Erythroblast (primary cell): ENCODE data around the gene TMBIM6.

Experiments used
- DNase-seq, 2 experiments: peaks; one replicate each; lab custom pipeline; 2025; lab: John Stamatoyannopoulos, UW
- GATA1 ChIP-seq: IDR thresholded peaks from 2 replicates; pipeline ENCODE4 v1.6.1; 2011; ENCODE audit warnings: low read depth, mild to moderate bottlenecking, control low read depth, low read length, moderate library complexity
- POLR2A ChIP-seq: IDR thresholded peaks from 2 replicates; pipeline ENCODE4 v1.6.1; 2011; ENCODE audit warnings: mild to moderate bottlenecking, low read length

The TMBIM6 gene

DNA sequence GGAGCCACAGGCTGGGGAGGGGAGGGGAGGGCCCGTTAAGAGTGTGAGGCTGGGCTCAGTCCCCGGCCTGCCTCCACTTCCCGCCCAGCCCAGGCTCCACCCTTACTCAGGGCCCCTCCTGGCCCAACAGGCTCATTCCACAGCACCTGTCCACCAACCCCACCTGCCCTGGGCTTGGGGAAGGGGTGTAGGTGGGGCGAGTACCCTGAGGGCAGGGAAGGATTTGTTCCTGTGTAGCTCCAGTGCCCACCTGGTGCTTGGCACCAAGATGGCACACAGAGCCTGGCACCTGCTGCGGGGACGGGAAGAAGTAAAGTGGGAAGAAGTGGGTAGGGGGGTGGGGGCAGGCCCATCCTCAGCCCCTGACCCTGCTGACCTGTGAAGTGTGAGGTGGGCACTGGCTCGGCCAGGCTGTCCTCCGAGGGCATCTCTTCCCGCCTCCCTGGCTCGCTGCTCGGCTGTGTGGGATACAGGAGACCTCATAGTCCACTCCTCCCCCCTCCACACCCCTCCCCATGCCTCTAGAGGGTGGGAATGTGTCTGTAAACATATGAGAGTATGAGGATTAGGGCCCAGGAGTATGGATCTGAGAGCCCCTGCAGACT is 51.7 kb downstream of the TMBIM6 start:
- no peak for TF ChIP-seq GATA1
- no peak for TF ChIP-seq POLR2A
- no peak for DNase-seq

DNA sequence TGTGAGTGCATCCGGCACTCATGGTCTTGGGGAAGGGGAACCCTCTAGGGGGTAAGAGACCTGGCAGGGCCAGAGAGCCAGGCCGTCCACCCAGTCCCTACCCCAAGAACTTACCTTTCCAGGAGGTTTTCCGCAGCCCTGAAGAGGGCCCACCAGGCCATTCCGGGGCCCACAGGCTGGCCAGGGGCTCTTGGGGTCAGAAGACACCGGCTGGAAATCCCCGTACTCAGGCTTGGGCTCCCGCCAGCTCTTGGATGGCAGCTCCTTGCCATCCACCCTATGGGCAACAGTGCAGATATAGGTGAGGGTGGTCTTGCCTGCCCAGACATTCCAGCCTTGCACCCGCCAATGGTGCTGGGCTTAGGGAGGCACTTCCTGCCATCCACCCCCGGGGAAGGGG is 52.3 kb downstream of the TMBIM6 start:
- DNase-seq, result no peak
- TF ChIP-seq POLR2A (no peak), GATA1 (no peak)

DNA sequence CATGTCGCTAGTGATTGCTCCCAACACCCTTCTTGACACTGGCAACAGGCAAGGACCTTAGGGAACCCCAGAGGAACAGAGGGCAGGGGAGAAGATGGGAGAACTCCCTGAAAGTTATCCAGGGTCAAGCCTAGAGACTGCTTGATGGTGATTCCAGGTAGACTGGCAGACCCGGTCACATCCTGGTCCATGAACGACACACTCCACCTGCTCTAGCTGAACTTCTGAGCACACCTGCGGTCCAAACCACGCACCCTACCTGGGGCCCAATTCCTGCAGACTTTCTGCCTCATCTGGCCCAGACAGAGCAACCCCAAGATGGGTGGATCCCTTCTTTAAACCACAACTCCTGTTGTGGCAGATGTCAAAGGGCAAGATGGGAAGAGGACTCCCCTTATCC is 52.7 kb downstream of the TMBIM6 start:
- no peak for DNase-seq
- TF ChIP-seq POLR2A (no peak), GATA1 (no peak)

DNA sequence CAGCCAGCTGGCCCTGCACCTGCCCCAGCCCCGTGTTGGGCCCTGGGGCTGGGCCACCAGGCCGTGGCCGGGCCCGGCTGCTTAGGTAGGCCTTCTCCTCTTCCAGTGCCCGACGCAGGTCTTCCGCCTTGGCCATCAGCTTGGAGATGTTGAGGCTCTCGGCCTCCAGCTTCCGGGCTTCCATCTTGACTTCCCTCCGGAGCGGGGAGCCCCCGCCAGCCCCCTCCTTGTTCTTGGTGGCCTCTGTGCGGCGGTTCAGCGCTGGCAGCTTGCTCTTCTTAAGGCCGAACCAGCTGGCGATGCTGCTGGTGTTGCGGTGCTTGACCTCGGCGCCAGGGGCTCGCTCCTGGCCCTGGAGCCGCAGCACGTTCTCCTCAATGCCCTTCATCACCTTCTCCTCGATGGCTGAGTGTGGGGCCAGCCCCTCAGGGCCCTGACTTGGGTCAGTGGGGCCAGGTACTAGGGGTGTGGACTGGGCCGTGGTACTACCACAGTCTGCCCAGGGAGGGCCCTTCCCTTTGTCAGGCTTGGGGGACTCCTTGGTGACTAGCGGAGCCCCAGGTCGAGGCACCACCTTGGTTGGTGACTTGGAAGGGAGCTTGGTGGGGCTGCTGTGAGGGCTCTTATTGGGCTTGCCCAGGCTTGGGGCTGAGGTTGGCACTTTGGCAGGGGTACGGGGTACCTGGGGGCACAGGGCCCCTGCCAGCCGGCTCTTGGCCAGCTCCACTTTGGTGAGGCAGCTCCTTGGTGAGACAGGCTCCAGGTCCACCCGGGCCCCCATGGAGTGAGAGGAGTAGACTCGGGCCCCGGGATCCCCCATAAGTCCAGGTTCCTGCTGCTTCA is 53.7 kb downstream of the TMBIM6 start:
- no peak for DNase-seq
- TF ChIP-seq POLR2A, result no peak
- TF ChIP-seq GATA1, result no peak

DNA sequence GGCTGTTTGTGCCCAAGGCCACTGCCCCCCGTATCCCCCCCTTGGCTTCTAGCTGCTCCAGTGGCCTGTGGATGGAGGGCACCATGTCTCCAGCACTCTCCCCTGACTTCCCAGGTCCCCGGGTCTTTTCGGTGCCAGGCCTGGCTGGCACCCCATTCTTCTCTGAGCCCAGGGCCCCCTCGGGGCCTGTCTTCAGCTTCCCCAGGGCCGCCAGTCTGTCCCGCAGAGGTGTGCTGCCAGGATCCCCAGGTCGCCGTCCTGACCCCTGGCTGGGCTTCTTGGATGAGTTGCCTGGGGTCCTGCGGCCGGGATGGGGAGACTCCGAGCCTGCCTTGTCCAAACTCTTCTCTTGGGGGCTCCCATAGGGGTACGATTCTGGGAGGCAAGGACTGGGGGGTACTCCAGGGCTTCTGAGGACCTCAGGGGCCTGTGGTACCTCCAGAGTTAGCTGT is 54.3 kb downstream of the TMBIM6 start:
- no peak for DNase-seq
- TF ChIP-seq GATA1, result no peak
- TF ChIP-seq POLR2A, result no peak

DNA sequence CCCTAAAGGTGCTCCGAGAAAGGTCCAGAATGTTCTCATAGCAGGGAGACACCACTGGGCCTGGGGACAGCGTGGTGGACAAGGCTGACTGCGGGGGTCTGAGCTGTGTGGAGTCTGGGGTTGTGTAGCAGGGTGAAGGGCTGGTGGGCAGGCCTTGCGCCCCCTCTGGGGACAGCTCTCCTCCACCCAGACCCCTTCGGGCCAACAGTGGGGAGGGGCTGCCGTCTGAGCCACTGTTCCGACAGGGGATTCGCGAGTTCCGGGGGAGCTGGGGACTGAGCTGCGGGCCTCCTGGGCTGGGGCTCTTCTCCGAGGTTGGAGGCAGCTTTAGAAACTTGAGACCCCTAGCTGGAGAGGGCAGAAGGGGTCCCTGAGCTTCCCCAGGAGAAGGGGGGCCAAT is 54.8 kb downstream of the TMBIM6 start:
- TF ChIP-seq POLR2A (no peak), GATA1 (no peak)
- DNase-seq, result no peak

DNA sequence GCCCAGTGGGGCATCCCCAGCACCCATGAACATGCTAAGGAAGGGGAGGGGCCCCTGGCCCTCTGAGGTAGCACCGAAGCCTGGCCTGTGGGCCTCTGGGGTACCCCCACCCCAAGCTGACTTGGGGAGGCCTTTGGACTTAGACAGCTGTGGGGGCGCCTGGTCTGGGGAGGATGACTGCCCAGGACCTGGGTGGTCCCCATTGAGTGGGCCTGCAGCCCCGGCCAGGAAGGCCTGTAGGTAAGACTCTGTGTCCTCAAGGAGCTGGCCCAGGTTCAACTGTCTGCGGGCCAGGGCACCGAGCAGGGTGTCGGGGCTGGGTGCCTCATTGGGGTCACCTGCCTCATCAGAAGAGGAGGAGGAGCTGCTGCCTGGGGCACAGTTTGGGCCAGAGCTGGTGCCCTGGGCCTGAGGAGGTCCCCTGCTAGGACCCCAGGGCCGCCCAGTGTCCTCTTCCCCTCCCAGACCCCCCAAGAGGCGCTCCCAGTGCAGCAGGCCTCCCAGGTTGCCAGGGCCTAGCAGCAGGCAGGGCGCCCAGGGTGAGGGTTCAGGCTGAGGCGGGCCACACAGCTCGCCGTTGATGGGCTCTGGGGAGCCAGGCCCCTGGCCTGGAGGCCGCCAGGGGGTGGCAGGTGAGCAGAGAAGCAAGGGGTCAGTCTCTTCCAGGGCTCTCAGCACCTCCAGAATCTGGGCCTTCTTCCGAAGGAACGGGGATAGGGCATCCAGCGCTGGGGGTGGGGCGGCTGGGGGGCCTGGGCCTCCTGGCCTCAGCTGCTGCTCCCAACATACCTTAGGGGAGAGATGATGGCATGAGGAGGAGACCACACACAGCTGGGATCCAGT is 55.5 kb downstream of the TMBIM6 start:
- DNase-seq, result no peak
- no peak for TF ChIP-seq GATA1
- TF ChIP-seq POLR2A, result no peak

DNA sequence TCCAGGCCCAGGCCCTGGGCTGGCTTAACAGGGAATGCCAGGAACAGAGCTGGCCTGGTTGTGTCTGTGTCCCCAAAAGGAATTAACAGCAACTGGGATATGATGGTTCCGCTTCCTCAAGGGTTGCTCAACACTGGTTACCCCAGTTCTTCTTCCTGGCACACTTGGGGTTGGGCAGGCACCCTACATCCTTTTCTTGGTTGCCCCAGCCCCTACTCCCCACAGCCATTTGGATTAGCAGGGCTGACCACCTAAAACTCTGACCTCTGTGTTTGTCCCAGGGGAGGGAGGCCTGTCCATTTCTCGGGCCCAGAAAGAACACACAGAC is 56.1 kb downstream of the TMBIM6 start:
- TF ChIP-seq GATA1, result no peak
- no peak for TF ChIP-seq POLR2A
- no peak for DNase-seq

DNA sequence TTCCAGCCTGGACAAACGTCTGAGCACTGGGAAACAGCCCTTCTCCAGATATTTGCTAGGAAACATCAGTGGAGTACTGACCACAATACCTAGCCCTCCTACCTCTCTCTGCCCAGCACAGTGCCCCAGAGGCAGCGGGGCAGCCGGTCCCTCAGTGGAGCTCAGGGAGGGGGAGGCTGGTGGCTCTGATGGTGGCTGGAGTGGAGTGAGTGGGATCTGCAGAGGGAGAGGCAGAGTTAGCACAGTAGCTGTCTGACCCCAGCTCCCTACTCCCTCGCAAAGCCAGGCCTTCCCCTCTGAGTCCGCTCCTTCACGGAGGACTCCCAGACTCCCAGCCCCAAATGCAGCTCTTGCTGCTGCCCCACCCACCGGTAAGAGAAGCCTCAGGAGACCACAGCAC is 56.9 kb downstream of the TMBIM6 start:
- TF ChIP-seq GATA1 (no peak), POLR2A (no peak)
- DNase-seq, result no peak

DNA sequence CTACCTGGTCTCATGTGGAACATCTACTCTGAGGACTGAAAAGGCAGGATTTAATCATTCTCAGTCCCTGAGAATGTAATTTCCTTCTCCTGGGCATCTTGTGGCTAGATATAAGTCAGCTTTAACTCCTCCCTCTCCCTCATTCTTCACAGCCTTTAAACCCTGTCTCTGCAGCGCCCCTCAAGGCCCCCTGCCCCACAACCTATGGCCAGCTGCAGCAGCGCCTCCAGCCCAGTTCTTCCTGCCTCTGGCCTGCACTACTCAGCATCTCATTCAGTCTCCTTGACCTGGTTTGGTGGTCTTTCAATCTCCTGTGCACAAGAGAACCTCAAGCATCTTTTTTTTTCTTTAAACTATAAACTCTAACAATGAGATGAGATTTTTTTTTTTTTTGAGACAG is 57.6 kb downstream of the TMBIM6 start:
- no peak for DNase-seq
- no peak for TF ChIP-seq POLR2A
- no peak for TF ChIP-seq GATA1

DNA sequence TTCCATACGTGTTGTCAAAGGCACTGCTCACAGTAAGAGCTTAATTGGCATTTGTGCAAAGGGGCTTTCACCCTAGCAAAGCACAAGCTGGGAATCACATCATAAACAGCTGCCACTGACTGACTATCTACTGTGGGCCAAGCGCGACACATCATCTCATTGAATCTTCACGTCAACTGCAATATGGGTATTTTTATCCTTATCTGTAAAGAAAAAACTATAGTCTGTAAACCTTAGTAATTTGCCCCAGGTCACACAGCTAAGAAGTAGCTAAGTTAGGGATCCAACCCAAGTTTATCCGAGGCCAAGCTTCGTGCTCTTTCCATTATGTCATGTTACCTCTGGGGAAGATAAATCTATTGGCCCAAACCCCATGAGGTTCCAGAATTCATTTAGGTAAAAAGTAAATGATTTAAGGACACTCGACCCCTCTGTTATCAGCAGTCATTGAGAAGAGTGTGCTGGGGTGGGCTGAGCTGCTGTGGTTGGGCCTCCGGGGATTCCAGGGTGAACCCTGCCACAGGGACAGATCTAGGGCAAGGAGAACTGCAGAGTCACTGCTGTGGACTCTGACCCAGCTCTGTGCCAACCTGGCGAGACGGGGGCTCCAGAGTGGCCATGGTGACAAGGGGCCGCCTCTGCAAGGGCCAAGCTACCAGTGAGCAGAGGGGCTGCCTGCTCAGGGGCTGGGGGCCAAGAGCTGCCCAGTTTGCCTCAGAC is 59.2 kb downstream of the TMBIM6 start:
- DNase-seq, result no peak
- no peak for TF ChIP-seq POLR2A
- no peak for TF ChIP-seq GATA1

DNA sequence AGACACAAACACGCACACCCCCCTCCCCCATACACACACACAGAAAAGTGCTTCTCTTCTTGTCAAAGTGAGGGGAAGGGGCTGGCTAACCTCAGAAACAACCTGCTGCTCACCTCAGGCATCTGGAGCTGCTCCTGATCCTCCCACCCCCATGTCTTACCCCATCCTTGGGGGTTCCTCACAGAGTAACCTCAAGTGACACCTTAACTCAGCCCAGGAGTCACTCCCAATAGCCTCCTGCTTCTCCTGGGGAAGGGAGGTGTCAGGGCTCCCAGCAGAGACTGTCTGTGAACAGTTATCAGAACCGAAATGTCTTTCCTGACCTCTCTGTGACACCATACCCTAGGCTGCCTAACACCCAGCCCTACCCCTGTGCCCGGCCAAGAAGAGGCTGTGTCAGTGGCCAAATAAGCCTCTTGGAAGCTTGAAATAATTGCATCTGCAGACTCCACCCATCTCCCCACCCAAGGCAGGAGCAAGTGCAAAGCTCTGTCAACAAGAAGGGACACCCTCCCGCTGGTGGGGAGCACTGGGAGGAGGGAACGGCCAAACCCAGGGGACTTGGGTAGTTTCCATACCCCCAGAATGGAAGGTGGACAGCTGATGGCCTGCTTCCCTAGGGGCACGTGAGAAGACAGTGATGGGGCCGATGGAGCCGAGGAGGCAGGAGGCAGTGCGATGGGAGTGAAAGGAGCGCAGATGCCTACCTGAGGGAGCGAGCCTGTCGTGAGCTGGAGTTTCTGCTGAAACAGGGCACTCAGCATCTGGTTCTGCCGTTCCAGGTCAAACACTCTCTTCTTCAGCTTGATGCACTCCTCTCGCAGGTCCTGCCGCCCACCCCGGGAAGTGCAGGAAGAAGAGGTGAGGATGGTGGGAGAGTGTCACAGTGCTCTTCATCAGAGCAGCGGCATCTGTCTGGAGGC is 60.0 kb downstream of the TMBIM6 start:
- TF ChIP-seq GATA1 (no peak), POLR2A (no peak)
- DNase-seq, result no peak
